ENCODE results near the gene MAPK13. TPM values are rescaled to one million over a fixed set of nuclear protein-coding genes. Genes with fewer than 3 reads are reported as not detected.
"Not testable (repeated sequence)": the region's sequence is repeated elsewhere in the genome, so short reads cannot be mapped to it uniquely, and the experiment has no call there.

MAPK13 gene
- total and polyA plus RNA-seq, 2 donors: 5.6 to 7.9 TPM

- Histone ChIP-seq H3K4me1 (ENCODE audit: insufficient read depth) (no peaks in the 10 kb centered on the region), H3K36me3 (ENCODE audit: insufficient read depth) (no peaks in the 10 kb centered on the region), H3K4me3 (ENCODE audit: low read depth, low read length) (no peak overlapping the region), H3K27ac (ENCODE audit: low read depth) (no peak overlapping the region)
- DNase-seq (ENCODE audit: extremely low spot score): no peak
- WGBS: 69% methylated on average over 4 of the region's 4 CpGs
These were observed 11.7 kb upstream of the MAPK13 start for GRCh38 chr6:36118550-36119107.

- Histone ChIP-seq H3K36me3 (ENCODE audit: insufficient read depth) (no peaks in the 10 kb centered on the region), H3K4me1 (ENCODE audit: insufficient read depth) (no peaks in the 10 kb centered on the region), H3K27ac (ENCODE audit: low read depth) (no peak overlapping the region), H3K4me3 (ENCODE audit: low read depth, low read length) (no peak overlapping the region)
- 79% methylated on average over 4 of the region's 4 CpGs for WGBS
- DNase-seq (ENCODE audit: extremely low spot score): no peak
These were observed 11.1 kb upstream of the MAPK13 start for GRCh38 chr6:36119209-36119608.

DNA sequence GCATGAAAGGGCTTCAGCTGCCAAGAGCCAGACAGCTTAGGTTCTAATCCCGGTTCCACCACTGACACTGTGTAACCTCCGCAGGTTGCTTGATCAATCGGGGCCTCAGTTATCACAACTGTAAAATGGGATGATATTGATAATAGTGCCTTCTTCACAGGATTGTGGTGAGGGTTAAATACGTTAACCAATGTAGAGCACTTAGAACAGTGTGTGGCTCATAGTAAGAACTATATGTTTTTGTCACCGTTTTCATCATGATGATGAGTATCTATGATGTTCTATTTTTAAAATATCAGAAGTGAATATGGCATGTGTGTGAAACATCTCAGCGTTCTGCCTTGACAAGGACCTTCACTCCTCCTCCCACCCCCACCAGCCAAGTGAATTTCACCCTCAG is 10.3 kb upstream of the MAPK13 start:
- Histone ChIP-seq H3K4me3 (ENCODE audit: low read depth, low read length) (no peak overlapping the region), H3K4me1 (ENCODE audit: insufficient read depth) (no peaks in the 10 kb centered on the region), H3K36me3 (ENCODE audit: insufficient read depth) (no peaks in the 10 kb centered on the region), H3K27ac (ENCODE audit: low read depth) (no peak overlapping the region)
- DNase-seq (ENCODE audit: extremely low spot score): no peak
- 88% methylated on average over 6 of the region's 6 CpGs for WGBS

GRCh38 chr6:36120539-36120938 is 9.8 kb upstream of the MAPK13 start:
- peak overlapping the region; percentile 51 for H3K27ac ChIP-seq (ENCODE audit: low read depth)
- H3K4me1 ChIP-seq (ENCODE audit: insufficient read depth): no peaks in the 10 kb centered on the region
- DNase-seq (ENCODE audit: extremely low spot score): no peak
- WGBS: 52% methylated on average over 10 of the region's 10 CpGs
- H3K36me3 ChIP-seq (ENCODE audit: insufficient read depth): no peaks in the 10 kb centered on the region
- H3K4me3 ChIP-seq (ENCODE audit: low read depth, low read length): no peak overlapping the region

- H3K4me3 ChIP-seq (ENCODE audit: low read depth, low read length): no peak overlapping the region
- no peaks in the 10 kb centered on the region for H3K4me1 ChIP-seq (ENCODE audit: insufficient read depth)
- DNase-seq (ENCODE audit: extremely low spot score): no peak
- peak overlapping the region; percentile 74 for H3K27ac ChIP-seq (ENCODE audit: low read depth)
- WGBS: 33% methylated on average over 13 of the region's 13 CpGs
- H3K36me3 ChIP-seq (ENCODE audit: insufficient read depth): no peaks in the 10 kb centered on the region
These were observed 9.1 kb upstream of the MAPK13 start for GRCh38 chr6:36120979-36121786.

GRCh38 chr6:36121787-36122494 is 8.4 kb upstream of the MAPK13 start:
- H3K4me1 ChIP-seq (ENCODE audit: insufficient read depth): no peaks in the 10 kb centered on the region
- no peak overlapping the region for H3K27ac ChIP-seq (ENCODE audit: low read depth)
- no peak overlapping the region for H3K4me3 ChIP-seq (ENCODE audit: low read depth, low read length)
- DNase-seq (ENCODE audit: extremely low spot score): no peak
- 83% methylated on average over 4 of the region's 4 CpGs for WGBS
- no peaks in the 10 kb centered on the region for H3K36me3 ChIP-seq (ENCODE audit: insufficient read depth)

GRCh38 chr6:36122495-36123269 is 7.6 kb upstream of the MAPK13 start:
- 74% methylated on average over 11 of the region's 11 CpGs for WGBS
- Histone ChIP-seq H3K4me1 (ENCODE audit: insufficient read depth) (no peaks in the 10 kb centered on the region), H3K4me3 (ENCODE audit: low read depth, low read length) (no peak overlapping the region), H3K36me3 (ENCODE audit: insufficient read depth) (no peaks in the 10 kb centered on the region), H3K27ac (ENCODE audit: low read depth) (no peak overlapping the region)
- no peak for DNase-seq (ENCODE audit: extremely low spot score)

DNA sequence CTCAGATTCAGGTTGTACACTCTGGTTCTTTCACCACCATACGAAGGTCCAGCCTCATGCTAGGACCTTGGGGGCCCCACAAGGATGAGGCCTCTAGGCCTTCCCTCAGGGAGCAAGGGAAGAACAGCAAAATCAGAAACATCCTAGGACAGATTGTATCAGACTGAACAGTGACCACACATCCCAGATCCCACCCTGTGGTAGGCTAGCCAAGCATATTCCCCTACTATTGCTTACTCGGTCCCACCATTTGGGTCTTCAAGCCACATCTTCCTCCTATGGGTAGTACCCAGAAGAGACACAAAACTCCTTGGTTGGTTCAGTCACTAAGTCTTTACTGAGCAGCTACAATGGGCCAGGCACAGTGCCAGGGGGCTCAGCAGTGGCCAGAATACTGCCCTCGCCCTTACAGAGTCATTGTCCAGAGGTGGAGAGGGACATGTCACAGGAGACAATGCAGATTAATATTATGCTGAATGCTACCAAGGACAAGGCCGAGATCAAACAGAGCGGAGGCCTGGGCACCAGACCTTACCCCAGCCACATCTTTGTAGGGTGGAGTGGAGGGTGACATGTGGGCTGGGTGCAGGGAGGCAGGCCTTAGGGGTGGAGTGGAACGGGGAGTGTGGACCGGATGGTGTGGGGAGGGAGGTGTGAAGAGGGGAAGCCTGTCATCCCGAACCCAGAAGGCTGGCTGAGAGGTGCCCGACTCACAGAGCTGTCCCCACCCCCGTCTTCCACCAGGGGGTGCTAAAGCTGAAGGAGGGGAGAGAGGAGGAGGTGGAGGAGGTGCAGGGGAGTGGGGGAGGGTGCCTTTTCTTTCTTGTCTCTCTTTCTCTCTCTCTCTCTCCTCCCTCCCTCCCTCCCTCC is 6.8 kb upstream of the MAPK13 start:
- Histone ChIP-seq H3K27ac (ENCODE audit: low read depth) (no peak overlapping the region), H3K36me3 (ENCODE audit: insufficient read depth) (no peaks in the 10 kb centered on the region), H3K4me1 (ENCODE audit: insufficient read depth) (no peaks in the 10 kb centered on the region), H3K4me3 (ENCODE audit: low read depth, low read length) (no peak overlapping the region)
- WGBS: 41% methylated on average over 10 of the region's 10 CpGs
- no peak for DNase-seq (ENCODE audit: extremely low spot score)

DNA sequence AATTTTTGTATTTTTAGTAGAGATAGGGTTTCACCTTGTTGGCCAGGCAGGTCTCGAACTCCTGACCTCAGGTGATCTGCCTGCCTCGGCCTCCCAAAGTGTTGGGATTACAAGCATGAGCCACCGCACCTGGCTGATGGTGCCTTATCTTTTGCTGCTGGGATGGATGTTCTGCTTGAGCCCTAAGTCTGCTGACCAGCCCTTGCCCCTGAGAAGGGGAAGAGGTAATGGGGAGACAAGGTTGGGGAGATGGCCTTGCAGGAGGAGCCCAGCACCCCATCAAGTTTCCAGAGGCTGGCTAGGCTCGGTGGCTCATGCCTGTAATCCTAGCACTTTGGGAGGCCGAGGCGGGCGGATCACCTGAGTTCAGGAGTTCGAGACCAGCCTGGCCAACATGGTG is 6.0 kb upstream of the MAPK13 start:
- 83% methylated on average over 8 of the region's 8 CpGs for WGBS
- DNase-seq (ENCODE audit: extremely low spot score); H3K27ac ChIP-seq (ENCODE audit: low read depth); H3K36me3 ChIP-seq (ENCODE audit: insufficient read depth); H3K4me3 ChIP-seq (ENCODE audit: low read depth, low read length); H3K4me1 ChIP-seq (ENCODE audit: insufficient read depth): not testable (repeated sequence)

DNA sequence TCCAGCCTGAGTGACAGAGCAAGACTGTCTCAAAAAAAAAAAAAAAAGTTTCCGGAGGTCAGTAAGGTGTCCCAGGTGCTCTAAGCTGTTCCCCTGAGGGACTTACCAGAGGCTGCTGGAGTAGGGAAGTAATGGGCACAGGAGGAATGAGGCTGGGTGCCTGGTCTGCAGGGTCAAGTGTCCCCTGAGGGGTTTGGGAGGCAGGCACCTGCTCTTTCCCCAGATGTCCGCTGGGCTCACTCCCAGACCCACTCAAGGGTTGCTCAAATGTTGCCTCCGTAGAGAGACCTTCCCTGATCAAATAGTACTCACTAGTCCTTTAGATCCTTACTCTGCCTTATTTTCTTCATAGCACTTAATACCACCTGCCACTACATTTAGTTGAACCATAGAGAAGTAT is 5.4 kb upstream of the MAPK13 start:
- H3K27ac ChIP-seq (ENCODE audit: low read depth): no peak overlapping the region
- no peak overlapping the region for H3K4me3 ChIP-seq (ENCODE audit: low read depth, low read length)
- DNase-seq (ENCODE audit: extremely low spot score): no peak
- H3K36me3 ChIP-seq (ENCODE audit: insufficient read depth): no peaks in the 10 kb centered on the region
- H3K4me1 ChIP-seq (ENCODE audit: insufficient read depth): no peaks in the 10 kb centered on the region
- WGBS: 79% methylated on average over 3 of the region's 3 CpGs

DNA sequence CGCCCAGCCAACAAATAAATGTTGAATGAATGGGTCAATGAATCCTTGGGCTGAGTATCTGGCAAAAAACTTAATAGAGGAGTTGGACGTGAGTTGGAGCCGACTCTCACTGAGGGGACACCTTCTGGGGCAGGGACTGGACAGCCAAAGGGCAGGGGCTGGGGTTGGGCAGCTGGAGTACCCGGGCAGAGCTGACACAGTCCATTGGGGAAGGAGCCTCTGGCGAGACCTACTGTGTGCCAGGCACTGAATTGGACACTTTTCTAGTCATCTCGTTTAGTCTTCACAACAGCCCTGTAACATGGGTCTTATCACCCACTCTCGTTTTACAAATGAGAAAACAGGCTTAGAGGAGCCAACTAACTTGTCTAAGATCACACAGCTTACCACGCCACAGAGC is 4.7 kb upstream of the MAPK13 start:
- no peak overlapping the region for H3K4me3 ChIP-seq (ENCODE audit: low read depth, low read length)
- DNase-seq (ENCODE audit: extremely low spot score): no peak
- no peak overlapping the region for H3K27ac ChIP-seq (ENCODE audit: low read depth)
- H3K4me1 ChIP-seq (ENCODE audit: insufficient read depth): no peaks in the 10 kb centered on the region
- no peaks in the 10 kb centered on the region for H3K36me3 ChIP-seq (ENCODE audit: insufficient read depth)
- 77% methylated on average over 8 of the region's 8 CpGs for WGBS

DNA sequence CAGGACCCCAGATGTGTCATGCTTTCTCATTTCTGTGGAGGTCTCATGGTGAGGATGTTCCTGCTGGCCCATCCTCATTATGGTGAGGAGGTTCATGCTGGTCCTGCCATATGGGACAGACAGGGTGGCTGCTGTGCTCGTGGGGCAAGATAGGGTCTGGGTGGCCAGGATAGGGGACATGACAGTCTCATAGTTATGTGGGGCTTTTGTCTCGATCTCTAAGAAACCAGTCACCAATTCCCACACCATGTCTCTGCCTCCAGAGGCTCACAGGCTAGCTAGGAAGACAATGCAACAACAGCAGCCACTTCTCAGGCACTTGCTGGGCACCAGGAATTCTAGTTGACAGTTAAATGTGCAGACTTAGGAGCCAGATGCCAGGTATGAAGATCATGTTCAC is 4.2 kb upstream of the MAPK13 start:
- WGBS: 83% methylated on average over 2 of the region's 2 CpGs

More for the DNA sequence above, 4.2 kb upstream of the MAPK13 start:
- no peaks in the 10 kb centered on the region for H3K4me1 ChIP-seq (ENCODE audit: insufficient read depth)
- H3K27ac ChIP-seq (ENCODE audit: low read depth): no peak overlapping the region
- no peak overlapping the region for H3K4me3 ChIP-seq (ENCODE audit: low read depth, low read length)
- H3K36me3 ChIP-seq (ENCODE audit: insufficient read depth): no peaks in the 10 kb centered on the region
- no peak for DNase-seq (ENCODE audit: extremely low spot score)

All from urinary bladder (tissue), 4 donors.